Heart right ventricle (tissue), 16 donors: ENCODE data around the gene SLC35A1. TPM values are rescaled to one million over a fixed set of nuclear protein-coding genes. Genes with fewer than 3 reads are reported as not detected.

ENCODE experiments used
- ATAC-seq, 8 donors: fragments of 200-7000 bp; cut with Tn5 transposase; one replicate each; pipeline ENCODE4 v1.9.1; 2020; ENCODE audit warnings: mild to moderate bottlenecking in 8 of 8, moderate library complexity in 8 of 8, moderate number of reproducible peaks in 1 of 8
- DNase-seq, 2 donors: peaks; one replicate each; pipeline ENCODE4 v3.0.0-alpha.2; 2020
- H3K27ac ChIP-seq, 10 donors: fragments of 200-600 bp; sonication (generic) in 2 of 10; one replicate each; pipeline versions ENCODE4 v1.5.0 to v1.8.0; 2020 to 2022; ENCODE audit warnings: mild to moderate bottlenecking in 3 of 10
- H3K27me3 ChIP-seq, 7 donors: fragments of 200-600 bp; one replicate each; pipeline ENCODE4 v1.8.0; 2021 to 2022; ENCODE audit warnings: mild to moderate bottlenecking in 2 of 7
- H3K36me3 ChIP-seq, 9 donors: fragments of 200-600 bp; sonication (generic) in 1 of 9; one replicate each; pipeline versions ENCODE4 v1.5.0 to v1.8.0; 2020 to 2022; ENCODE audit warnings: mild to moderate bottlenecking in 2 of 9
- H3K4me1 ChIP-seq, 9 donors: fragments of 200-600 bp; sonication (generic) in 1 of 9; one replicate each; pipeline versions ENCODE4 v1.5.0 to v1.8.0; 2020 to 2022; ENCODE audit warnings: mild to moderate bottlenecking in 4 of 9
- H3K4me3 ChIP-seq, 10 donors: fragments of 200-600 bp; sonication (generic) in 2 of 10; one replicate each; pipeline versions ENCODE4 v1.5.0 to v1.8.0; 2020 to 2022; ENCODE audit warnings: mild to moderate bottlenecking in 7 of 10, moderate library complexity in 2 of 10
- H3K9me3 ChIP-seq, 11 donors: fragments of 200-600 bp in 10 of 11; sonication (generic) in 2 of 11; one replicate each; pipeline versions ENCODE4 v1.5.0 to v1.8.0; 2013 to 2022; ENCODE audit warnings: mild to moderate bottlenecking in 2 of 11, control low read depth in 1 of 11, moderate library complexity in 1 of 11
- WGBS, 2 donors: extraction: QIAGEN DNeasy Blood & Tissue Kit; methylation state at CpG; one replicate each; pipeline ENCODE4 v1.1.7; 2013; ENCODE audit warnings: inconsistent platforms in 1 of 2; 5-methylcytosine and 5-hydroxymethylcytosine counted together
- intact Hi-C, 10 donors: fragments of 100-400 bp; cut with DNase I; formaldehyde crosslinking; loops; one replicate each; pipeline versions ENCODE4 v1.11.1 to v1.14.2; 2022
- polyA plus RNA-seq, 2 donors: library from polyadenylated mRNA; stranded (reverse); fragments of 200-250 nt; gene quantifications; one replicate each; pipeline ENCODE4 v1.2.3, GENCODE V29; 2013
- total RNA-seq, 10 donors: library from RNA; stranded (reverse); fragmentation: NEBNext Ultra II Directional in 3 of 10; extraction: Animal tissue kit (Norgen Biotek cat#: 25700) in 3 of 10; gene quantifications; one replicate each; pipeline versions ENCODE4 v1.2.1 to v1.2.4, GENCODE V29; 2021 to 2023
- TF ChIP-seq, protein P1 (sequence below), 9 donors: fragments of 200-600 bp; sonication (generic) in 2 of 9; IDR thresholded peaks; one replicate each; pipeline versions ENCODE4 v1.5.0 to v1.8.0; 2021 to 2022; ENCODE audit warnings: antibody characterized with exemption in 9 of 9, mild to moderate bottlenecking in 5 of 9, moderate library complexity in 1 of 9
- donor health status: Arrhythmogenic right ventricular cardiomyopathy.
- donor health status: ischemic (EF 13 %, LVEDD 7.1; RV severe dilation, severe dysfunction).
- donor health status: healthy with polysubstance abuse.
- donor health status: DM: no; HTN: yes; CAD: no.
- donor health status: DM: no; HTN: no; CAD: no.
- donor health status: ischemic (EF 25% LVEDD 6.9; RV normal size, moderate dysfunction).
- donor health status: ischemic (EF 25% LVEDD 5.7; RV mildly dilated, moderate dysfunction).
- donor health status: healthy.
- donor health status: DM: yes; HTN: yes; CAD: no.
- donor health status: Ischemic cardiomyopathy.
- donor health status: ischemic (EF 35%, LVEDD 5.7; RV mildly dilated, moderate dysfunction).
- donor health status: nonischemic (EF 11% LVEDD 7.7; RV severe dilation, severe dysfunction).
- donor health status: DM: yes; HTN: yes; CAD: no.
- donor health status: PGD.
- donor health status: ischemic (EF 29% LVEDD 5.4; RV normal size, mild dysfunction).
- donor health status: nonischemic (EF 23%, LVEDD 6.1; RV moderate dilation, normal function).

Gene SLC35A1
- total and polyA plus RNA-seq, 12 donors: 7.0 to 23.0 (median 9.9) TPM

DNA sequence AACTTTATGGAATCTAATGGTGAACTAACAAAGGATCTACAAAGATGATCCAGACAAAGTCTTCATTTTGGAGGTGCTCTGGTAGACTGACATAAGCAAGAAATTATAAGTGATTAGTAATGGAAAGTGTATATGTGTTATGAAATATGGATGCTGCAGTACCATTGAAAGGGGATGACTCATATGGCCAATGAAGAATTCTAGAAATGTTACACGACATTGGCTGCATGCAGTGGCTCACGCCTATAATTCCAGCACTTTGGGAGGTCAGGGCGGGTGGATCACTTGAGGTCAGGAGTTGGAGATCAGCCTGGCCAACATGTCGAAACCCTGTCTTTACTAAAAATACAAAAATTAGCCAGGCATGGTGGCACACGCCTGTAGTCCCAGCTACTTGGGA lies 41.5 kb upstream of the SLC35A1 start:
- no peak for DNase-seq
- Histone ChIP-seq H3K36me3 (no peaks in the 10 kb centered on the region), H3K9me3 (no peaks in the 10 kb centered on the region), H3K27ac (no peak overlapping the region), H3K4me3 (no peak overlapping the region), H3K4me1 (no peaks in the 10 kb centered on the region), H3K27me3 (no peaks in the 10 kb centered on the region)
- TF ChIP-seq, protein P1, sequence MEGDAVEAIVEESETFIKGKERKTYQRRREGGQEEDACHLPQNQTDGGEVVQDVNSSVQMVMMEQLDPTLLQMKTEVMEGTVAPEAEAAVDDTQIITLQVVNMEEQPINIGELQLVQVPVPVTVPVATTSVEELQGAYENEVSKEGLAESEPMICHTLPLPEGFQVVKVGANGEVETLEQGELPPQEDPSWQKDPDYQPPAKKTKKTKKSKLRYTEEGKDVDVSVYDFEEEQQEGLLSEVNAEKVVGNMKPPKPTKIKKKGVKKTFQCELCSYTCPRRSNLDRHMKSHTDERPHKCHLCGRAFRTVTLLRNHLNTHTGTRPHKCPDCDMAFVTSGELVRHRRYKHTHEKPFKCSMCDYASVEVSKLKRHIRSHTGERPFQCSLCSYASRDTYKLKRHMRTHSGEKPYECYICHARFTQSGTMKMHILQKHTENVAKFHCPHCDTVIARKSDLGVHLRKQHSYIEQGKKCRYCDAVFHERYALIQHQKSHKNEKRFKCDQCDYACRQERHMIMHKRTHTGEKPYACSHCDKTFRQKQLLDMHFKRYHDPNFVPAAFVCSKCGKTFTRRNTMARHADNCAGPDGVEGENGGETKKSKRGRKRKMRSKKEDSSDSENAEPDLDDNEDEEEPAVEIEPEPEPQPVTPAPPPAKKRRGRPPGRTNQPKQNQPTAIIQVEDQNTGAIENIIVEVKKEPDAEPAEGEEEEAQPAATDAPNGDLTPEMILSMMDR (IDR thresholded peaks at IDR 0.05): no peak
- 88 to 90% methylated on average over 5 of the region's 5 CpGs for WGBS, 2 donors
- no peak for ATAC-seq
- intact Hi-C loops: no loop called here

DNA sequence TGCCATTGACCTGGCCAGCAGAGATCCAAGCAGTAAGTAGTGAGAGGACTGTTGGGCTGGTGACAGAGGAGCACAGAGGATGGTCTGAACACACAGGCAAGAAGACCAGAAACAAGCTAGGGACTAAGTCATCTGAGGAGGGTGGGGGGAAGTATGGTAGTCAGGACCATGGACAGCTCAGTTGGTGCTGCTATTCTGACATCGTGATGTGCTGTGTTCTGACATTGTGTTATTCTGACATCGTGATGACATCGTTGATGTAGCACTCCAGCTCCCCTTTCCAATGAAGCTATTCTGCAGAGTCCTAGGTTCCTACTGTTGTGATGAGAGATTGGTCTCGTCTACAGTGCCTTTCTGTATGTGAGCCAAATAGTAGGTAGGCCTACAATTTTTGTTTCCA lies 36.3 kb upstream of the SLC35A1 start:
- TF ChIP-seq, protein P1 (IDR thresholded peaks at IDR 0.05): no peak
- Histone ChIP-seq H3K27me3 (no peaks in the 10 kb centered on the region), H3K9me3 (peaks cover 0 to 8% (median 0%) of the 10 kb centered on the region in 11 donors), H3K27ac (no peak overlapping the region), H3K4me3 (no peak overlapping the region), H3K36me3 (no peaks in the 10 kb centered on the region), H3K4me1 (no peaks in the 10 kb centered on the region)
- DNase-seq (peak in 1 of 2 donors; percentile 42), ATAC-seq (peak in 5 of 8 donors; percentile 61 to 80 (median 76))
- intact Hi-C loops: no loop called here
- WGBS, 2 donors: 7% methylated on average over 4 of the region's 4 CpGs

DNA sequence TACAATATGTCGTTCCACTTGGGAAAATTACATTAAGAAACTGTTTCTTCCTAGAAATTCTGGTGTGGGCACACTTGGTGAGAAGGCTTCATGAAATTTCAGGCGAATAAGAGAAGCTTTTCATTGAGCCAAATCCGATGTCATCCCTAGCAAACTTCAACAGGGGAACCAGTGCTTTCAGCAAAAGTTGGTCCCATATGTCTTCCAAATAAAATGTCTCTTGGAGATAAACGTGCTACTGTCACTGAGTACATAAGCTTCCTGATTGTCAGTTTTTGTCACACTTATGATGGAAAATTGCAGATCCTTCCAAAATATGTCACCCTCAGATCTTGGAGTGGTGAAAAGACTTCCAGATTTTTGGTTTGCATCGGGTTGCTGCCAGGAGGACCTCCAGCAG lies 31.1 kb upstream of the SLC35A1 start:
- intact Hi-C loops: no loop called here
- H3K27ac ChIP-seq: no peak overlapping the region
- H3K9me3 ChIP-seq: peaks cover 0 to 8% (median 0%) of the 10 kb centered on the region in 11 donors
- DNase-seq (no peak), ATAC-seq (no peak)
- no peaks in the 10 kb centered on the region for H3K36me3 ChIP-seq
- 78% methylated on average over 5 of the region's 5 CpGs for WGBS, 2 donors
- TF ChIP-seq, protein P1 (IDR thresholded peaks at IDR 0.05): no peak
- H3K27me3 ChIP-seq: no peaks in the 10 kb centered on the region
- H3K4me1 ChIP-seq: no peaks in the 10 kb centered on the region
- no peak overlapping the region for H3K4me3 ChIP-seq

DNA sequence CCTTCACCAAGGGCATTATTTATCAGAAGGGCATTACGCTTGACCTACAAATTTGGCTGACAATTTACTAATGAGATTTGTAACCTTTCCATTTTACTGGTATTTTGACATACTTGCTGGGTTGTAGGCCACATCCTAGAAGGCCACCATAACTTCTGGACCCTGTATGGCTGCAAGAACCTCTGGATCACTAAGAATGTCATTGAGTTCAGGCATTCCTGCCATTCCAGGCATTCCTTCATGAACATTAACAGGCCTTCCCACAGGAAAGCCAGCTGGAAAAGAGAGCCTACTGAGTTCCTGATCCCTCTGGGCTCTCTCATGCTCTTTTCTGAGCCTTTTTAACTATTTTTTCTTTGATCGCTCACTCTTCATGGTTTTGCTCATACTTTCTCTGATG lies 28.4 kb upstream of the SLC35A1 start:
- Histone ChIP-seq H3K9me3 (peaks cover 0 to 5% (median 0%) of the 10 kb centered on the region in 11 donors), H3K27me3 (no peaks in the 10 kb centered on the region), H3K4me1 (no peaks in the 10 kb centered on the region), H3K36me3 (no peaks in the 10 kb centered on the region), H3K27ac (no peak overlapping the region), H3K4me3 (no peak overlapping the region)
- TF ChIP-seq, protein P1 (IDR thresholded peaks at IDR 0.05): no peak
- intact Hi-C loops: no loop called here
- no peak for ATAC-seq
- WGBS, 2 donors: 95 to 97% methylated on average over 2 of the region's 2 CpGs
- DNase-seq: no peak
